LoVo (cell line): ENCODE results near the gene SRCIN1.

Experiments
- DNase-seq: peaks from one replicate; pipeline ENCODE4 v3.0.0-alpha.2; 2016; ENCODE audit warnings: low spot score

Gene SRCIN1

GRCh38 chr17:38600906-38601305 lies 4.8 kb downstream of the SRCIN1 start:
- DNase-seq = no peak

- DNase-seq = no peak
Measured at GRCh38 chr17:38600416-38600815, 5.3 kb downstream of the SRCIN1 start.

GRCh38 chr17:38599398-38599856 lies 6.3 kb downstream of the SRCIN1 start:
- DNase-seq = no peak

- DNase-seq = no peak
Measured at GRCh38 chr17:38598995-38599394, 6.8 kb downstream of the SRCIN1 start.

- peak; percentile 41 for DNase-seq
Measured at GRCh38 chr17:38598536-38598935, 7.2 kb downstream of the SRCIN1 start.

GRCh38 chr17:38597375-38597774 lies 8.4 kb downstream of the SRCIN1 start:
- DNase-seq = no peak

- DNase-seq = no peak
Measured at GRCh38 chr17:38596651-38597050, 9.1 kb downstream of the SRCIN1 start.

GRCh38 chr17:38595892-38596291 lies 9.9 kb downstream of the SRCIN1 start:
- no peak for DNase-seq

GRCh38 chr17:38594152-38594551 lies 11.6 kb downstream of the SRCIN1 start:
- DNase-seq = no peak

GRCh38 chr17:38592487-38592886 lies 13.3 kb downstream of the SRCIN1 start:
- DNase-seq = no peak

- DNase-seq = no peak
Measured at GRCh38 chr17:38591759-38592241, 14.0 kb downstream of the SRCIN1 start.

GRCh38 chr17:38590988-38591758 lies 14.6 kb downstream of the SRCIN1 start:
- DNase-seq = no peak

GRCh38 chr17:38589462-38590114 lies 16.2 kb downstream of the SRCIN1 start:
- DNase-seq = no peak

- no peak for DNase-seq
Measured at GRCh38 chr17:38588788-38589174, 17.0 kb downstream of the SRCIN1 start.

GRCh38 chr17:38587947-38588787 lies 17.6 kb downstream of the SRCIN1 start:
- DNase-seq = no peak

GRCh38 chr17:38587203-38587602 lies 18.5 kb downstream of the SRCIN1 start:
- DNase-seq = no peak

GRCh38 chr17:38586788-38587187 lies 19.0 kb downstream of the SRCIN1 start:
- DNase-seq = no peak

GRCh38 chr17:38585918-38586529 lies 19.7 kb downstream of the SRCIN1 start:
- DNase-seq = no peak

GRCh38 chr17:38585056-38585917 lies 20.5 kb downstream of the SRCIN1 start:
- no peak for DNase-seq

GRCh38 chr17:38584350-38584925 lies 21.3 kb downstream of the SRCIN1 start:
- peak; percentile 61 for DNase-seq
